HEK293 (cell line): Measurements from ENCODE around the gene PDHX.

Experiments used
- ATF2 ChIP-seq: fragments of 450-650 bp; formaldehyde crosslinking; IDR thresholded peaks from 2 replicates; pipeline ENCODE4 v1.5.1; 2016; ENCODE audit warnings: missing biosample characterization, missing genetic modification characterization, low read depth
- FEZF1 ChIP-seq: fragments of 450-650 bp; formaldehyde crosslinking; IDR thresholded peaks from 2 replicates; pipeline ENCODE4 v1.5.1; 2016; ENCODE audit warnings: missing biosample characterization, missing genetic modification characterization
- MYNN ChIP-seq: fragments of 450-650 bp; formaldehyde crosslinking; IDR thresholded peaks from 2 replicates; pipeline ENCODE4 v1.5.1; 2016; ENCODE audit warnings: missing biosample characterization, missing genetic modification characterization, borderline replicate concordance
- SALL2 ChIP-seq: fragments of 450-650 bp; formaldehyde crosslinking; IDR thresholded peaks from 2 replicates; pipeline ENCODE4 v1.5.0; 2017; ENCODE audit warnings: missing biosample characterization, mild to moderate bottlenecking, missing genetic modification characterization, borderline replicate concordance
- SP2 ChIP-seq: fragments of 450-650 bp; formaldehyde crosslinking; IDR thresholded peaks from 2 replicates; pipeline ENCODE4 v1.5.1; 2016; ENCODE audit warnings: missing biosample characterization, missing genetic modification characterization
- YY1 ChIP-seq: fragments of 450-650 bp; formaldehyde crosslinking; IDR thresholded peaks from 2 replicates; pipeline ENCODE4 v1.5.1; 2018; ENCODE audit warnings: missing biosample characterization, missing genetic modification characterization
- ZBTB10 ChIP-seq: fragments of 450-650 bp; formaldehyde crosslinking; IDR thresholded peaks from 2 replicates; pipeline ENCODE4 v1.5.1; 2016; ENCODE audit warnings: missing biosample characterization, missing genetic modification characterization
- ZBTB48 ChIP-seq: fragments of 450-650 bp; formaldehyde crosslinking; IDR thresholded peaks from 2 replicates; pipeline ENCODE4 v1.5.1; 2016; ENCODE audit warnings: missing biosample characterization, missing genetic modification characterization
- ZNF112 ChIP-seq: fragments of 450-650 bp; formaldehyde crosslinking; IDR thresholded peaks from 2 replicates; pipeline ENCODE4 v1.5.0; 2017; ENCODE audit warnings: missing biosample characterization, missing genetic modification characterization
- ZNF747 ChIP-seq: fragments of 450-650 bp; formaldehyde crosslinking; IDR thresholded peaks from 2 replicates; pipeline ENCODE4 v1.5.1; 2016; ENCODE audit warnings: missing biosample characterization, missing genetic modification characterization
- ZSCAN5A ChIP-seq: fragments of 450-650 bp; formaldehyde crosslinking; IDR thresholded peaks from 2 replicates; pipeline ENCODE4 v1.5.1; 2016; ENCODE audit warnings: missing biosample characterization, missing genetic modification characterization
- TF ChIP-seq, protein P1 (sequence below): fragments of 450-650 bp; formaldehyde crosslinking; IDR thresholded peaks from 2 replicates; pipeline ENCODE4 v1.5.1; 2016; ENCODE audit warnings: missing biosample characterization, missing genetic modification characterization
- TF ChIP-seq, protein P2 (sequence below): fragments of 450-650 bp; formaldehyde crosslinking; IDR thresholded peaks from 2 replicates; pipeline ENCODE4 v1.5.1; 2016; ENCODE audit warnings: missing biosample characterization, missing genetic modification characterization

DNA sequence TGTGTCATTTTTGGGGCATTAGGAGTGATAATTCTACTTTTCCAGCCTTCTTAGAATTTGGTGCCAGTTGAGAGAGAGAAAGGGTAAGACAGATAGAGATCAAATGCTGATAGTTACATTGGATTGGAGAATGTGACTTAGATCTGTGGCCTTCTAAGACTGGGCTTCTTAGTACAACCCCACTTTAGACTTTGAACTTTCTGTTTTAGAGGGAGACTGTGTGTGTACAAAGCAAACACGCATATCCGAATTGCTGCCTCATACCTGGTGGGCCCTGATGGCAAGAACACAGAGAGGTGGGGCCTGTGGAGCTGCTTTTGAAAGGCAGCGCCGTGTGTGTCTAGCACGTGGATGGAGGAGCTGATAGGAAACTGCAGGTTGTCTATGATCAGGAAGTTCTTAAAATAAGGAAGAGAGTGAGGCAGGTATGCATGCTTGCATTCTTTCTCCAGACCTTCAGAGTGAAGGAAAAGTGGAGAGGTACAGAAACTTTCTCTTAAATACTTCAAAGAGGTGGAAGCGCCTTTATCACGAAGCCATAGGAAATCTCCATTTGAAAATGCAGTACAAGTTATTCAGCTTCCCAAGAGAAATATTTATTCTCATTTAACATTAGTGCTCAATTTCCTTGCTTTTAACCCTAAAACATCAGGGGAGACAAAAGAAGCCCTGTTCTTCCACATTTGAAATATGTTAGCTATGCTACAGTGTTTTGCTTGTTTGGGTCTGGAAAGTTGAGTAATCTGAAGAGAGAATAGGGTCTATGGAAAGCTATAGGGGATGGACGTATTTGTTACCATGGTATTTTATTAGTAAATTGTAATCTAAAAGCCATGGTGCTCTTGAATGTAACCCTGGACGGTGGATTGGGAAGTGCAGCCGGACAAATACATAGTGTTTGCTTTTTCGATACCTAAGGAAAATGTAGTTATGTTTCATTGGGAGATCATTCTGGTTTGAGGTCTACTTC is 13.7 kb downstream of the PDHX start:
- TF ChIP-seq SP2 (no peak), FEZF1 (tag by site-specific recombination) (no peak), ZBTB10 (tag by site-specific recombination) (no peak), SALL2 (tag by site-specific recombination) (no peak), ZSCAN5A (no peak), YY1 (tag by site-specific recombination) (no peak), ZNF112 (no peak), ATF2 (no peak), ZBTB48 (tag by site-specific recombination) (no peak), MYNN (tag by site-specific recombination) (no peak), ZNF747 (tag by site-specific recombination) (no peak)
- TF ChIP-seq, protein P1, sequence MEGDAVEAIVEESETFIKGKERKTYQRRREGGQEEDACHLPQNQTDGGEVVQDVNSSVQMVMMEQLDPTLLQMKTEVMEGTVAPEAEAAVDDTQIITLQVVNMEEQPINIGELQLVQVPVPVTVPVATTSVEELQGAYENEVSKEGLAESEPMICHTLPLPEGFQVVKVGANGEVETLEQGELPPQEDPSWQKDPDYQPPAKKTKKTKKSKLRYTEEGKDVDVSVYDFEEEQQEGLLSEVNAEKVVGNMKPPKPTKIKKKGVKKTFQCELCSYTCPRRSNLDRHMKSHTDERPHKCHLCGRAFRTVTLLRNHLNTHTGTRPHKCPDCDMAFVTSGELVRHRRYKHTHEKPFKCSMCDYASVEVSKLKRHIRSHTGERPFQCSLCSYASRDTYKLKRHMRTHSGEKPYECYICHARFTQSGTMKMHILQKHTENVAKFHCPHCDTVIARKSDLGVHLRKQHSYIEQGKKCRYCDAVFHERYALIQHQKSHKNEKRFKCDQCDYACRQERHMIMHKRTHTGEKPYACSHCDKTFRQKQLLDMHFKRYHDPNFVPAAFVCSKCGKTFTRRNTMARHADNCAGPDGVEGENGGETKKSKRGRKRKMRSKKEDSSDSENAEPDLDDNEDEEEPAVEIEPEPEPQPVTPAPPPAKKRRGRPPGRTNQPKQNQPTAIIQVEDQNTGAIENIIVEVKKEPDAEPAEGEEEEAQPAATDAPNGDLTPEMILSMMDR (tag by site-specific recombination), result no peak
- TF ChIP-seq, protein P2, sequence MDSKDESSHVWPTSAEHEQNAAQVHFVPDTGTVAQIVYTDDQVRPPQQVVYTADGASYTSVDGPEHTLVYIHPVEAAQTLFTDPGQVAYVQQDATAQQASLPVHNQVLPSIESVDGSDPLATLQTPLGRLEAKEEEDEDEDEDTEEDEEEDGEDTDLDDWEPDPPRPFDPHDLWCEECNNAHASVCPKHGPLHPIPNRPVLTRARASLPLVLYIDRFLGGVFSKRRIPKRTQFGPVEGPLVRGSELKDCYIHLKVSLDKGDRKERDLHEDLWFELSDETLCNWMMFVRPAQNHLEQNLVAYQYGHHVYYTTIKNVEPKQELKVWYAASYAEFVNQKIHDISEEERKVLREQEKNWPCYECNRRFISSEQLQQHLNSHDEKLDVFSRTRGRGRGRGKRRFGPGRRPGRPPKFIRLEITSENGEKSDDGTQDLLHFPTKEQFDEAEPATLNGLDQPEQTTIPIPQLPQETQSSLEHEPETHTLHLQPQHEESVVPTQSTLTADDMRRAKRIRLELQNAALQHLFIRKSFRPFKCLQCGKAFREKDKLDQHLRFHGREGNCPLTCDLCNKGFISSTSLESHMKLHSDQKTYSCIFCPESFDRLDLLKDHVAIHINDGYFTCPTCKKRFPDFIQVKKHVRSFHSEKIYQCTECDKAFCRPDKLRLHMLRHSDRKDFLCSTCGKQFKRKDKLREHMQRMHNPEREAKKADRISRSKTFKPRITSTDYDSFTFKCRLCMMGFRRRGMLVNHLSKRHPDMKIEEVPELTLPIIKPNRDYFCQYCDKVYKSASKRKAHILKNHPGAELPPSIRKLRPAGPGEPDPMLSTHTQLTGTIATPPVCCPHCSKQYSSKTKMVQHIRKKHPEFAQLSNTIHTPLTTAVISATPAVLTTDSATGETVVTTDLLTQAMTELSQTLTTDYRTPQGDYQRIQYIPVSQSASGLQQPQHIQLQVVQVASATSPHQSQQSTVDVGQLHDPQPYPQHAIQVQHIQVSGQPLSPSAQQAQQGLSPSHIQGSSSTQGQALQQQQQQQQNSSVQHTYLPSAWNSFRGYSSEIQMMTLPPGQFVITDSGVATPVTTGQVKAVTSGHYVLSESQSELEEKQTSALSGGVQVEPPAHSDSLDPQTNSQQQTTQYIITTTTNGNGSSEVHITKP (tag by site-specific recombination), result no peak
